ENCODE data around the gene PRDM15. TPM values are rescaled to one million over a fixed set of nuclear protein-coding genes. Genes with fewer than 3 reads are reported as not detected.

PRDM15 gene
- polyA plus RNA-seq, 1 donor (not counting 4 experiments of a cell fraction or from before 2014, with no cell fraction given), result 5.2 TPM

DNA sequence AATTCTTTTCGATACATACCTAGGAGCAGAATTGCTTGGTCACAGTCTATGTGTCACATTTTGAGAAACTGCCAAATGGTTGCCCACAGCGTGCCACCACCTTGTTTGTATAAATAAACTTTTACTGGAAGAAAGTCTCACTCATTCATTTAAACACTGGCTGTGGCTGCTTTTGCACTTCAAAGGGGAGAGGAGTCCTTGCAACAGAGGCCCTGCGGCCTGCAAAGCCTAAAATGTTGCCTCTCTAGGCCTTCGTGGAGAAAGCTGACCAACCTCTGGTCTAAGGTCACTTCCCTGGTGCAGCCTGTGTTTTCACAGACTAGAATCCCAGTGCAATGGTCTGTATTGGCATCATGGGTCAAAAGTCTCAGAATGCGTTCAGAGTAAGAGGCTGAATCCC is 120.6 kb downstream of the PRDM15 start:
- H3K27me3 ChIP-seq (ENCODE audit: control insufficient read depth, extremely low read depth, insufficient read depth, low read length), result no peaks in the 10 kb centered on the region

DNA sequence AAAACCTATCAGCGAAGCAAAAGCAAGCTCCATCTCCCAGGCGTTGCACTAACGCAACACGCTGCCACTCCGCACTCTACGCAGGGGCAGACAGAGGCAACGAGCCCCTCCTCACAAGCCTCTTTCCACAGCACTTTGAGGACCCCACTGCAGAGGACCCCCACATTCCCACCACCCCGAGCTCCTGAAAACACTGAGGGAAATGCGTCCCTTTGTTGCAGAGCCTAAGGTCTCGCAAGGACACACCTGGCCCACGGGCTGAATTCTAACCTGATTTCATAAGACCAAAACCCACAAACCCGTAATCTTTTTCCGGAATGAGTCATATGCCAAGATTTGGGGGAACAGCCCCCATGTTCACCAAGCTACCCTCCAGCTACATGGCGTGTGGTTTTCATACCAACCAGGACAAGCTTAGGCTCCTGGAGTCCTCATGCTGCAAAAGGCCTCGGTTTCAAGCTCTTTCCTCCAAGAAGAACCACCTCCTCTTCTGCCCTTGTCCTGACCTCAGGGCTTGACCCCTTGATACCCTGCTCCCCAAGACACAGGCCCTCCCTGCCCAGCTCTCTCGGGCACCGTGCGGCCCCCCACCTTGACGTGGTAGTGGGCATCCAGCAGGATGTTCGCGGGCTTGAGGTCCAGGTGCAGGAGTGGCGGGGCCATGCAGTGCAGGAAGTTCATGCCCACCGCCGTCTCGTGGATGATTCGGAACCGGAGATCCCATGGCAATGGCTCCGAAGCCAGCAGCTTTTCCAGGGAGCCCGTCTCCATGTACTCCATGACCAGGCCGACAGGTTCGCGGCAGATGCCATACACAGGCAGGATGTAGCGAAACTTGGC is 123.0 kb downstream of the PRDM15 start:
- H3K9me1 ChIP-seq (ENCODE audit: control insufficient read depth, extremely low read depth, insufficient read depth, low read length), result peaks cover 27% of the 10 kb centered on the region
- no peak overlapping the region for H3K4me2 ChIP-seq (ENCODE audit: control insufficient read depth, extremely low read depth, insufficient read depth, low read depth, low read length)
- peaks cover 88% of the 10 kb centered on the region for H4K20me1 ChIP-seq (ENCODE audit: control insufficient read depth, extremely low read depth, insufficient read depth, low read length)
- H3K4me1 ChIP-seq (ENCODE audit: control insufficient read depth, extremely low read depth, insufficient read depth, low read length), result peaks cover 73% of the 10 kb centered on the region
- DNase-seq (ENCODE audit: low read depth, low spot score) (no peak), FAIRE-seq (no peak)
- no peaks in the 10 kb centered on the region for H3K9me3 ChIP-seq (ENCODE audit: control insufficient read depth, low read depth, low read length)
- no peak overlapping the region for H3K27ac ChIP-seq (ENCODE audit: control insufficient read depth, insufficient read depth, low read length)
- TF ChIP-seq, protein P1, sequence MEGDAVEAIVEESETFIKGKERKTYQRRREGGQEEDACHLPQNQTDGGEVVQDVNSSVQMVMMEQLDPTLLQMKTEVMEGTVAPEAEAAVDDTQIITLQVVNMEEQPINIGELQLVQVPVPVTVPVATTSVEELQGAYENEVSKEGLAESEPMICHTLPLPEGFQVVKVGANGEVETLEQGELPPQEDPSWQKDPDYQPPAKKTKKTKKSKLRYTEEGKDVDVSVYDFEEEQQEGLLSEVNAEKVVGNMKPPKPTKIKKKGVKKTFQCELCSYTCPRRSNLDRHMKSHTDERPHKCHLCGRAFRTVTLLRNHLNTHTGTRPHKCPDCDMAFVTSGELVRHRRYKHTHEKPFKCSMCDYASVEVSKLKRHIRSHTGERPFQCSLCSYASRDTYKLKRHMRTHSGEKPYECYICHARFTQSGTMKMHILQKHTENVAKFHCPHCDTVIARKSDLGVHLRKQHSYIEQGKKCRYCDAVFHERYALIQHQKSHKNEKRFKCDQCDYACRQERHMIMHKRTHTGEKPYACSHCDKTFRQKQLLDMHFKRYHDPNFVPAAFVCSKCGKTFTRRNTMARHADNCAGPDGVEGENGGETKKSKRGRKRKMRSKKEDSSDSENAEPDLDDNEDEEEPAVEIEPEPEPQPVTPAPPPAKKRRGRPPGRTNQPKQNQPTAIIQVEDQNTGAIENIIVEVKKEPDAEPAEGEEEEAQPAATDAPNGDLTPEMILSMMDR (optimal IDR thresholded peaks at IDR 0.05 in 1 of 3, IDR thresholded peaks at IDR 0.05 in 1 of 3, conservative IDR thresholded peaks at IDR 0.05 in 1 of 3; ENCODE audit: extremely low read depth in 1 of 3, insufficient read depth in 2 of 3, low read length in 3 of 3), result no peak
- no peak for TF ChIP-seq EZH2 (IDR thresholded peaks at IDR 0.05; ENCODE audit: low read length)
- peaks cover 92% of the 10 kb centered on the region for H3K79me2 ChIP-seq (ENCODE audit: control insufficient read depth, insufficient read depth, low read length)
- no peak overlapping the region for H2AFZ ChIP-seq (ENCODE audit: control insufficient read depth, low read length)
- no peak overlapping the region for H3K4me3 ChIP-seq (ENCODE audit: control insufficient read depth in 2 of 3, extremely low read depth in 1 of 3, insufficient read depth in 2 of 3, low read depth in 1 of 3, low read length in 3 of 3)
- H3K9ac ChIP-seq (ENCODE audit: control insufficient read depth, extremely low read depth, insufficient read depth, low read length), result no peak overlapping the region
- H3K27me3 ChIP-seq (ENCODE audit: control insufficient read depth, extremely low read depth, insufficient read depth, low read length), result no peaks in the 10 kb centered on the region
- H3K36me3 ChIP-seq (ENCODE audit: control insufficient read depth in 2 of 2, extremely low read depth in 1 of 2, insufficient read depth in 2 of 2, low read length in 2 of 2), result peaks cover 36 to 37% of the 10 kb centered on the region in 2 experiments
- dilution Hi-C loops (cut with MboI; ENCODE audit: extremely low pct_ligation_motif_present, low sequenced_read_pairs), result no loop called here

More for the DNA sequence above, 120.6 kb downstream of the PRDM15 start:
- Histone ChIP-seq H3K27ac (ENCODE audit: control insufficient read depth, insufficient read depth, low read length) (no peak overlapping the region), H2AFZ (ENCODE audit: control insufficient read depth, low read length) (no peak overlapping the region), H3K4me3 (ENCODE audit: control insufficient read depth in 2 of 3, extremely low read depth in 1 of 3, insufficient read depth in 2 of 3, low read depth in 1 of 3, low read length in 3 of 3) (no peak overlapping the region), H3K4me2 (ENCODE audit: control insufficient read depth, extremely low read depth, insufficient read depth, low read depth, low read length) (no peak overlapping the region), H3K36me3 (ENCODE audit: control insufficient read depth in 2 of 2, extremely low read depth in 1 of 2, insufficient read depth in 2 of 2, low read length in 2 of 2) (peaks cover 30 to 31% of the 10 kb centered on the region in 2 experiments), H3K9me3 (ENCODE audit: control insufficient read depth, low read depth, low read length) (no peaks in the 10 kb centered on the region), H3K9me1 (ENCODE audit: control insufficient read depth, extremely low read depth, insufficient read depth, low read length) (peaks cover 30% of the 10 kb centered on the region), H3K9ac (ENCODE audit: control insufficient read depth, extremely low read depth, insufficient read depth, low read length) (no peak overlapping the region), H3K4me1 (ENCODE audit: control insufficient read depth, extremely low read depth, insufficient read depth, low read length) (peaks cover 73% of the 10 kb centered on the region), H4K20me1 (ENCODE audit: control insufficient read depth, extremely low read depth, insufficient read depth, low read length) (peaks cover 90% of the 10 kb centered on the region), H3K79me2 (ENCODE audit: control insufficient read depth, insufficient read depth, low read length) (peaks cover 97% of the 10 kb centered on the region)
- dilution Hi-C loops (cut with MboI; ENCODE audit: extremely low pct_ligation_motif_present, low sequenced_read_pairs), result no loop called here
- FAIRE-seq (no peak), DNase-seq (ENCODE audit: low read depth, low spot score) (no peak)
- no peak for TF ChIP-seq EZH2 (IDR thresholded peaks at IDR 0.05; ENCODE audit: low read length)
- TF ChIP-seq, protein P1 (optimal IDR thresholded peaks at IDR 0.05 in 1 of 3, IDR thresholded peaks at IDR 0.05 in 1 of 3, conservative IDR thresholded peaks at IDR 0.05 in 1 of 3; ENCODE audit: extremely low read depth in 1 of 3, insufficient read depth in 2 of 3, low read length in 3 of 3), result no peak
